ENCODE results near the gene KRTAP17-1.
A peak's percentile ranks its signal among the peaks of the same experiment; 100 is the strongest.

The KRTAP17-1 gene

GRCh38 chr17:41332239-41332638, 16.7 kb upstream of the KRTAP17-1 start:
- DNase-seq: no peak

- no peak for DNase-seq
Measured at GRCh38 chr17:41331606-41332005, 16.1 kb upstream of the KRTAP17-1 start.

- peak; percentile 52 to 78 (median 70) for DNase-seq
Measured at GRCh38 chr17:41329279-41329948, 13.9 kb upstream of the KRTAP17-1 start.

- no peak for DNase-seq
Measured at GRCh38 chr17:41328207-41328606, 12.7 kb upstream of the KRTAP17-1 start.

GRCh38 chr17:41327411-41328120, 12.1 kb upstream of the KRTAP17-1 start:
- DNase-seq: no peak

- DNase-seq: no peak
Measured at GRCh38 chr17:41326173-41327145, 10.9 kb upstream of the KRTAP17-1 start.

- no peak for DNase-seq
Measured at GRCh38 chr17:41325611-41326010, 10.1 kb upstream of the KRTAP17-1 start.

GRCh38 chr17:41325126-41325525, 9.6 kb upstream of the KRTAP17-1 start:
- no peak for DNase-seq

- DNase-seq: no peak
Measured at GRCh38 chr17:41324180-41325075, 8.9 kb upstream of the KRTAP17-1 start.

GRCh38 chr17:41322903-41323895, 7.7 kb upstream of the KRTAP17-1 start:
- DNase-seq: no peak

- peak; percentile 27 to 66 (median 42) for DNase-seq
Measured at GRCh38 chr17:41322094-41322902, 6.8 kb upstream of the KRTAP17-1 start.

- peak in 2 of 4 experiments; percentile 23 to 24 for DNase-seq
Measured at GRCh38 chr17:41318231-41318630, 2.7 kb upstream of the KRTAP17-1 start.

GRCh38 chr17:41315814-41316445, 420 bp upstream of the KRTAP17-1 start:
- no peak for DNase-seq

- DNase-seq: no peak
Measured at GRCh38 chr17:41311111-41311510, 4.4 kb downstream of the KRTAP17-1 start.

- DNase-seq: no peak
Measured at GRCh38 chr17:41308918-41309359, 6.6 kb downstream of the KRTAP17-1 start, which contains the start of gene KRTAP16-1. Gene KRTAP16-1, minus strand, starts transcription at chr17:41309309. Its CDS starts 56 bp downstream, at chr17:41309253.

GRCh38 chr17:41308251-41308917, 7.1 kb downstream of the KRTAP17-1 start:
- DNase-seq: peak in 3 of 4 experiments; percentile 26 to 46 (median 32)

- peak; percentile 29 to 62 (median 40) for DNase-seq
Measured at GRCh38 chr17:41307647-41308046, 7.9 kb downstream of the KRTAP17-1 start.

- DNase-seq: no peak
Measured at GRCh38 chr17:41304091-41304490, 11.4 kb downstream of the KRTAP17-1 start.
